C4-2B (cell line): ENCODE data around the gene CHRM4.
"Not testable (repeated sequence)": the region's sequence is repeated elsewhere in the genome, so short reads cannot be mapped to it uniquely, and the experiment has no call there.

Source experiments
- H3K27ac ChIP-seq: fragments of 450-650 bp; 2 replicates; pipeline ENCODE4 v1.5.1; 2017
- ZFX ChIP-seq: fragments of 450-650 bp; IDR thresholded peaks from 2 replicates; pipeline ENCODE4 v1.6.1; 2017
- TF ChIP-seq, protein P1 (sequence below): fragments of 450-650 bp; conservative IDR thresholded peaks from 2 replicates; pipeline ENCODE4 v1.5.1; 2017; ENCODE audit warnings: mild to moderate bottlenecking

Gene CHRM4

DNA sequence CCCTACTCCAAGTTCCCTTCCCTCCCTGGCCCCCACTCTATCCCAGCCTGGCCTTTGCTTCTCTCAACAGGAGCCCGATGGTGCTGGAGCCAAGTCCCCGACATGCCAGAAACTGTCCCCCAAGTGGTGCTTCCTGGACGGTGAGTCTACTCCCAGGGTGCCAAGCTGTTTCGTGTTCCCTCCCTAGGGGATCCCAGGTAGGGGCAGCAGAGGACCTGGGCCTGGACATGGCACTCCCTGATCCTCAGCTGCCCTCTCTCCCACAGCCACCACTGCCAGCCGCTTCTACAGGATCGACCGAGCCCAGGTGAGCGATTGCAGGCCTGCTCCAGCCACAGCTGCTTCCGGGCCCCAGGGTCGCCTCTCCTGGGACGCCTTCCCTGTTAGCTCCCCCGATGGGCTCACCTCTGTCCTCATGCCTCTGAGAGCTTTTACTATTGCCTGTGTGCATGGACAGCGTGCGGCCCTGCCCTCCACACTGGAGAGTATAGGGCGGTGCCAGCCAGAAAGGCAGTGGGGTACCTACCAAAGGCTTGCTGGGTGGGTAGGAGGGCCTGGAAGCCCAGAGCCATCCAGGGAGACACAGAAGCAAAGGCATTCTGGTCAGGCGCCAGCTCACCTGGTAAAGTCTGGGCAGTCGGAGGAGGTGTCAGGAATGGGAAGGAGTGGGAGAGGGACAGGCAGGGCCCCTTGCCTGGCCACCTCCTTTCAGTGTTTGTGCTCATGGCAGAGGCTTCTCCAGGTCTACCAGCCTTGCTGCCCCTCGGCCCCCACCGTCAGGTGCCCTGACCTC, 15.1 kb downstream of the CHRM4 start:
- H3K27ac ChIP-seq = no peak overlapping the region
- TF ChIP-seq, protein P1, sequence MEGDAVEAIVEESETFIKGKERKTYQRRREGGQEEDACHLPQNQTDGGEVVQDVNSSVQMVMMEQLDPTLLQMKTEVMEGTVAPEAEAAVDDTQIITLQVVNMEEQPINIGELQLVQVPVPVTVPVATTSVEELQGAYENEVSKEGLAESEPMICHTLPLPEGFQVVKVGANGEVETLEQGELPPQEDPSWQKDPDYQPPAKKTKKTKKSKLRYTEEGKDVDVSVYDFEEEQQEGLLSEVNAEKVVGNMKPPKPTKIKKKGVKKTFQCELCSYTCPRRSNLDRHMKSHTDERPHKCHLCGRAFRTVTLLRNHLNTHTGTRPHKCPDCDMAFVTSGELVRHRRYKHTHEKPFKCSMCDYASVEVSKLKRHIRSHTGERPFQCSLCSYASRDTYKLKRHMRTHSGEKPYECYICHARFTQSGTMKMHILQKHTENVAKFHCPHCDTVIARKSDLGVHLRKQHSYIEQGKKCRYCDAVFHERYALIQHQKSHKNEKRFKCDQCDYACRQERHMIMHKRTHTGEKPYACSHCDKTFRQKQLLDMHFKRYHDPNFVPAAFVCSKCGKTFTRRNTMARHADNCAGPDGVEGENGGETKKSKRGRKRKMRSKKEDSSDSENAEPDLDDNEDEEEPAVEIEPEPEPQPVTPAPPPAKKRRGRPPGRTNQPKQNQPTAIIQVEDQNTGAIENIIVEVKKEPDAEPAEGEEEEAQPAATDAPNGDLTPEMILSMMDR = no peak
- no peak for TF ChIP-seq ZFX

DNA sequence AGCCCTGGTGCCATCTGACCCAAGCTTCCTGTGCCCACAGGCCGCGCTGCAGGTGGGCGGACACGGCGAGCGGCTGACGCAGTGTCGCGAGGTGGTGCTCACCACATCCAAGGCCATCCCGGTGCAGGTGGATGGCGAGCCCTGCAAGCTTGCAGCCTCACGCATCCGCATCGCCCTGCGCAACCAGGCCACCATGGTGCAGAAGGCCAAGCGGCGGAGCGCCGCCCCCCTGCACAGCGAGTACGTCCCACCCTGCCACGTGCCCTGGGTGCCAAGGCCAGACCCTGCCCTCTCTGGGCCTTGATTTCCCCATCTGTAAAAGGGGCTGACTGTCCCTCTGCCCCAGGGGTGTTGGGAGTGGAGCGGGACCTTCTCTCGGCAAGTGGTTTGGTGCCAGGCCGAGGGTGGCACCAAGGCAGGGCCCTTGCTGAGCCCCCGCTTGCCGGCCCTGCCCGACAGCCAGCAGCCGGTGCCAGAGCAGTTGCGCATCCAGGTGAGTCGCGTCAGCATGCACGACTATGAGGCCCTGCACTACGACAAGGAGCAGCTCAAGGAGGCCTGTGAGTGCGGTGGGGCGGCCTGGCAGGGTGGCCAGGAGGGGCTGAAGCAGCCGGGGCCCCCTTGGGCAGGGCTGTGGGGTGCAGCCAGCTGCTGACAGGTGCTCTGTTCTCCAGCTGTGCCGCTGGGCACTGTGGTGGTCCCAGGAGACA, 16.0 kb downstream of the CHRM4 start:
- no peak for TF ChIP-seq ZFX
- TF ChIP-seq, protein P1 = no peak
- no peak overlapping the region for H3K27ac ChIP-seq

DNA sequence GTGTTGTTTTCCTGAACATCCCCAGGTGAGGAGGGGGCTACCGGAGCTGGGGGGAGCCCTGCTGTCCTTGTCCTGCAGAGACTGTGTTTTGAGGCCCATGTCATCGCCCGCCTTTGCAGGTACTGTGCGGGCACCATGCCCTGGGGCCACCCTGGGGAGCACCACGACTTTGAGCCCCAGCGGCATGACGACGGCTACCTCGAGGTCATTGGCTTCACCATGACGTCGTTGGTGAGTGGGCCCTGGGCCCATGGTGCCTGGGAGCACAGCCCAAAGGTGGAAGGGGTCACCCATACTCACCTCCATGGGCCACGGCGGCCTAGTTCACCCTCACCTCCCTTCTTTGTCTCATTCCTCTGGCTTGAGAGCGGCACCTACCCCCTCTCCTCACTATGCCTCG, 16.8 kb downstream of the CHRM4 start:
- no peak overlapping the region for H3K27ac ChIP-seq
- no peak for TF ChIP-seq ZFX
- TF ChIP-seq, protein P1 = no peak

DNA sequence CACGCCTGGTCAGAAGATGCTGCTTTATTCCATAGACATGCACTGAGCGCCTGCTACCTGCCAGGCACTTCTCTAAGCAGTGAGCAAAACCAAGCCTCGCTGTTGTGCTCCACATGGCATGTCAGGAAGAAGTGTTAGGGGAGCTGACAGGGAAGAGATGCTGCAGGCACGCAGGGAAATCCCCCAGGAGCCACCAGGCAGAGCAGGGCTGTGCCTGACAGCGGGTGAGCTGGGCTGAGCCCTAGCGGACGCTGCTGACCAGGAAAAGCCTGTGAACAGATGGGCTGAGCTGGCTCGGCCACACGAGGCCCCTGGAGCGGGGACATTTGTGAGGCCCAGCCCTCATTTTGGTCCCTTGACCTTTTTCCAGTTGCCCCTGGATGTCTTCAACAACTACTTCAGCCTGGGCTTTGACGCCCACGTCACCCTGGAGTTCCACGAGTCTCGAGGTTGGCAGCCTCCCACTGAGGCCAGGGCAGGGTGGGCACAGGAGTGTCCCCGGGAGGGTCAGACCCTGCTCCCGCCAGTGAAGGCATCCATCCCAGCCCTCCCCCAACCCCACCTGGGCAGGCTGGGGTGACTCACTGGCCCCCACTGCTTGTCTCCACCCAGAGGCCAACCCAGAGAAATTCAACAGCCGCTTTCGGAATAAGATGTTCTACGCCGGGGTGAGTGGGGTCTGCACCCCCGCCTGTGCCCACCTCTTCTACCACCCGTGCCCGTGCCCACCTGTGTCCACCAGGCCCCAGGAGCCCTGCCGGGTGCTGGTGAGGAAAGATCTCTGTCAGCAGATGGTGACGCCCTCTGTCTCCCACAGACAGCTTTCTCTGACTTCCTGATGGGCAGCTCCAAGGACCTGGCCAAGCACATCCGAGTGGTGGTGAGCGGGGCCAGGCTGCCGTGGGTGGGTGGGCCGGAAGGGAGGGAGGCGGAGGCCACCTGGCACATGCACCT, 17.5 kb downstream of the CHRM4 start:
- no peak for TF ChIP-seq ZFX
- TF ChIP-seq, protein P1 = no peak

DNA sequence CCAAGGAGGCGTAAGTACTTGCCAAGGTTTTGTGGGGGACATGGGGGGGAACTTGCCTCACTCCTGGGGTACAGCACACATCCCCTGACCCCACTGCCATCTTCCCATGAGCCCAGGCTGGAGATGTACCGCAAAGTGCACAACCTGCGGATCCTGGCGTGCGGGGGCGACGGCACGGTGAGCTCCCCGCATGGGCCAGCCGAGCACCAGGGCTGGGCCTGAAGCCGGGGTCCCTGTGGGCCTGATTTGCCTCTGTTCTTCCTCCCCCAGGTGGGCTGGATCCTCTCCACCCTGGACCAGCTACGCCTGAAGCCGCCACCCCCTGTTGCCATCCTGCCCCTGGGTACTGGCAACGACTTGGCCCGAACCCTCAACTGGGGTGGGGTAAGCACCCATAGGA, 19.1 kb downstream of the CHRM4 start:
- not testable (repeated sequence) for H3K27ac ChIP-seq

More for the DNA sequence above, 17.5 kb downstream of the CHRM4 start:
- H3K27ac ChIP-seq = no peak overlapping the region

DNA sequence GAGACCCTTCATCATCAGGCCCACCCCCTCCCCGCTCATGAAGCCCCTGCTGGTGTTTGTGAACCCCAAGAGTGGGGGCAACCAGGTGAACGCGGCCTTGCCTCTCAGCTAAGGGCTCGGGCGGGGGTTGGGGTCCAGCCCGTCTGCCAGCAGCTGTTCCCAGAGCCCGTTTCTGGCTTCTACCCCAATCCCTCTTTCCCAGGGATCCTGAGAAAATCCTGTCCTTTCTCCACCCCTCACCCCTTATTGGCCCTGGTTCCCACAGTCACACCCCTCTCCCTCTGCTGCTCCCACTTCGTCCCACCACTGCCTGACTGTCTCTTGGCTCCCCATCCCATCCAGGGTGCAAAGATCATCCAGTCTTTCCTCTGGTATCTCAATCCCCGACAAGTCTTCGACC, 19.5 kb downstream of the CHRM4 start:
- H3K27ac ChIP-seq = no peak overlapping the region
- TF ChIP-seq ZFX = no peak
- TF ChIP-seq, protein P1 = no peak

DNA sequence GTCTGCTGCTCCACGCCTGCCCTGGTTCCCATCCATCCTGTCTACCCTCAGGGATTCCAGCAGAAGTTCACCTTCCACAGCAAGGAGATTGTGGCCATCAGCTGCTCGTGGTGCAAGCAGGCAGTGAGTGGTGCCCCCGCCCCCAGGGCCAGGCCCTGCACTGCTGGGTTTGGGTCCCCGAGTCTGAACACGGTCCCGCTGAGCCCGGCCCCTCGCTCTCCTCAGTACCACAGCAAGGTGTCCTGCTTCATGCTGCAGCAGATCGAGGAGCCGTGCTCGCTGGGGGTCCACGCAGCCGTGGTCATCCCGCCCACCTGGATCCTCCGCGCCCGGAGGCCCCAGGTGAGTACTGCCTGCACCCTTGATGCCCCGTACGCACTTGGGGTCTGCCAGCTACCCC, 20.3 kb downstream of the CHRM4 start:
- H3K27ac ChIP-seq = not testable (repeated sequence)

DNA sequence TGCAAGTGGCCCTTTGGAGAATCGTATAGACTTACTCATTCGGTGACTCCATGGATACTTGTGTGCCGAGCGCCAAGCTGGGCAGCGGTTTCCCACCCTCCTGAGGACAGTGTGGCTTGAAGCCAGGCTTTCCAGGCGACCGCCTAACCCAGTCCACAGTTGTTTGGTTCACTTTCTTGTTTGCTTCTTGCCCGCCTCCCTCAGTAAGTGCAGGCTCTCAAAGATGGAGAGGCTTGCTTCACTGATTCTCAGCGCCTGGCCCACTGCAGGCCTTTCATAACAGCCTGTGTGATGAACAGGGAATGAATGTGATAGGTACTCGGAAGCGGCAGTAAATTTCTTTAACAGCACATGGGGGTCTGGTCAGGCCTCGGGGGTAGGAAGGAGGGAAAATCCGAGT, 21.3 kb downstream of the CHRM4 start:
- TF ChIP-seq, protein P1 = no peak
- TF ChIP-seq ZFX = no peak
- no peak overlapping the region for H3K27ac ChIP-seq
